ENCODE results near the gene FILIP1L.

FILIP1L gene

DNA sequence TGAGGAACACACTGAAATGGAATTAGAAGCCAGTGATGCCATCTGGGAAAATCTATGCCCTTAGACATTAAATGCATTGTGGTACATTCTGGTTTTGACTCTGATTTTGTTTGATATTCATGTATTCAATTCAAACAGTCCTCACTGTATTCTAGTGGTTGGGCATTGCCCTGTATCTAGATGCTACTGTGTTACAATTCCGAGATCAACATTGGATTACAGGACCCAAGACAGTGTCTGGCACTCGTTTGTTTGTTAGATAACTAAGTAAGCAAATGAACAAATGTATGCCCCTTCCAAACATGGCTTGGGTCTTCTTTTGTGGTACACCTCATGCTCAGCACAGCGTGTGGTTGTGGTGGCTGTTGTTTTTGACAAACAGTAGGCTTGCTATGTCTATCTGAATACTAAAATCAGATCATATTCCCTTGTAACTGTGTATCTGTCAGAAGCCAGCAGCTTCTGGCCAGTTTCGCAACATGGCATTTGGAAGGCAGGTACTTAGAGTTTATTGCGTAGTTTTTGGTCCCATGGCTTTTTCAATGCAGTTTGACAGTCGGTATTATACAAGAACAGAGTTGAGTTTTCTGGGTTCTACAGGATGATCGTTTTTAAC, 5.7 kb downstream of the FILIP1L start:
- TF ChIP-seq EGR1 (IDR thresholded peaks at IDR 0.05) (no peak), YY1 (IDR thresholded peaks at IDR 0.05; ENCODE audit: low read depth) (no peak), TCF12 (IDR thresholded peaks at IDR 0.05; ENCODE audit: low read depth) (no peak), CEBPB (IDR thresholded peaks at IDR 0.05) (peak; percentile 63; the same call in 1 of the 2 replicates), TAF1 (IDR thresholded peaks at IDR 0.05; ENCODE audit: low read depth) (no peak)

DNA sequence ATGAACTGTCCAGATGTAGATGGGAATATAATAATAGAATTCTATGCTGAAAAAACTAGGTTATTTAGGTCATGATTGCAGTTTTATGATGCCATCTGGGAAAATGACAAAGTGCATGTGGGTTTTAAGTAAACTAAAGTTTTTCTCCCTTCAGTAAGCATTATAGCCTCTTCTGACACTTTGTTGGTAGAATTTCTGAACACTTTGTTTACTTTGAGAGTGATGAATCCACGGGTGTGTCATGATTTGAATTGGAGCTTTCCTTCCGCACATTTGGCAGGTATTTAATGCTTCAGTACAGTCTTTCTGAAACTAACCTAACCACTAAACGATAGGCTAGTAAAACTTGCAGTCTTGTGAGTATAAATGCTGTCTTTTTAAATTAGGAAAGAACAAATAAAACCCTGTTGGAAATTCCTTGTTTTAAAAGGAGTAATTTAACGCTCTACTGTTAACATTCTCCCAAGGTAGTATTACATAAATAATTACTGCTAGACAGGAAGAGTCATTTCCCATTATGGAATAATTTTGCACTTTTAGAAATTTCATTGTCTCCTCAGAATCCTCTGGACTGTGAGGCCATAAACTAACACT, 7.0 kb downstream of the FILIP1L start:
- TF ChIP-seq FOXM1 (IDR thresholded peaks at IDR 0.05; ENCODE audit: borderline replicate concordance, low read depth) (no peak), YY1 (IDR thresholded peaks at IDR 0.05; ENCODE audit: low read depth) (no peak), EGR1 (IDR thresholded peaks at IDR 0.05) (no peak), CEBPB (IDR thresholded peaks at IDR 0.05) (no peak), TCF12 (IDR thresholded peaks at IDR 0.05; ENCODE audit: low read depth) (no peak), CREB1 (IDR thresholded peaks at IDR 0.05; ENCODE audit: low read depth) (no peak), NFIC (IDR thresholded peaks at IDR 0.05) (no peak), RAD21 (IDR thresholded peaks at IDR 0.05; ENCODE audit: low read depth) (no peak), TAF1 (IDR thresholded peaks at IDR 0.05; ENCODE audit: low read depth) (no peak), ZBTB7A (IDR thresholded peaks at IDR 0.05; ENCODE audit: low read depth) (no peak), TEAD4 (IDR thresholded peaks at IDR 0.05) (no peak), EP300 (IDR thresholded peaks at IDR 0.05; ENCODE audit: borderline replicate concordance) (no peak)
- TF ChIP-seq, protein P1, sequence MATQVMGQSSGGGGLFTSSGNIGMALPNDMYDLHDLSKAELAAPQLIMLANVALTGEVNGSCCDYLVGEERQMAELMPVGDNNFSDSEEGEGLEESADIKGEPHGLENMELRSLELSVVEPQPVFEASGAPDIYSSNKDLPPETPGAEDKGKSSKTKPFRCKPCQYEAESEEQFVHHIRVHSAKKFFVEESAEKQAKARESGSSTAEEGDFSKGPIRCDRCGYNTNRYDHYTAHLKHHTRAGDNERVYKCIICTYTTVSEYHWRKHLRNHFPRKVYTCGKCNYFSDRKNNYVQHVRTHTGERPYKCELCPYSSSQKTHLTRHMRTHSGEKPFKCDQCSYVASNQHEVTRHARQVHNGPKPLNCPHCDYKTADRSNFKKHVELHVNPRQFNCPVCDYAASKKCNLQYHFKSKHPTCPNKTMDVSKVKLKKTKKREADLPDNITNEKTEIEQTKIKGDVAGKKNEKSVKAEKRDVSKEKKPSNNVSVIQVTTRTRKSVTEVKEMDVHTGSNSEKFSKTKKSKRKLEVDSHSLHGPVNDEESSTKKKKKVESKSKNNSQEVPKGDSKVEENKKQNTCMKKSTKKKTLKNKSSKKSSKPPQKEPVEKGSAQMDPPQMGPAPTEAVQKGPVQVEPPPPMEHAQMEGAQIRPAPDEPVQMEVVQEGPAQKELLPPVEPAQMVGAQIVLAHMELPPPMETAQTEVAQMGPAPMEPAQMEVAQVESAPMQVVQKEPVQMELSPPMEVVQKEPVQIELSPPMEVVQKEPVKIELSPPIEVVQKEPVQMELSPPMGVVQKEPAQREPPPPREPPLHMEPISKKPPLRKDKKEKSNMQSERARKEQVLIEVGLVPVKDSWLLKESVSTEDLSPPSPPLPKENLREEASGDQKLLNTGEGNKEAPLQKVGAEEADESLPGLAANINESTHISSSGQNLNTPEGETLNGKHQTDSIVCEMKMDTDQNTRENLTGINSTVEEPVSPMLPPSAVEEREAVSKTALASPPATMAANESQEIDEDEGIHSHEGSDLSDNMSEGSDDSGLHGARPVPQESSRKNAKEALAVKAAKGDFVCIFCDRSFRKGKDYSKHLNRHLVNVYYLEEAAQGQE (IDR thresholded peaks at IDR 0.05; ENCODE audit: low read depth), result no peak
- TF ChIP-seq, protein P2, sequence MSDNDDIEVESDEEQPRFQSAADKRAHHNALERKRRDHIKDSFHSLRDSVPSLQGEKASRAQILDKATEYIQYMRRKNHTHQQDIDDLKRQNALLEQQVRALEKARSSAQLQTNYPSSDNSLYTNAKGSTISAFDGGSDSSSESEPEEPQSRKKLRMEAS (IDR thresholded peaks at IDR 0.05), result no peak
- TF ChIP-seq, protein P3, sequence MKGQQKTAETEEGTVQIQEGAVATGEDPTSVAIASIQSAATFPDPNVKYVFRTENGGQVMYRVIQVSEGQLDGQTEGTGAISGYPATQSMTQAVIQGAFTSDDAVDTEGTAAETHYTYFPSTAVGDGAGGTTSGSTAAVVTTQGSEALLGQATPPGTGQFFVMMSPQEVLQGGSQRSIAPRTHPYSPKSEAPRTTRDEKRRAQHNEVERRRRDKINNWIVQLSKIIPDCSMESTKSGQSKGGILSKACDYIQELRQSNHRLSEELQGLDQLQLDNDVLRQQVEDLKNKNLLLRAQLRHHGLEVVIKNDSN (IDR thresholded peaks at IDR 0.05), result no peak

DNA sequence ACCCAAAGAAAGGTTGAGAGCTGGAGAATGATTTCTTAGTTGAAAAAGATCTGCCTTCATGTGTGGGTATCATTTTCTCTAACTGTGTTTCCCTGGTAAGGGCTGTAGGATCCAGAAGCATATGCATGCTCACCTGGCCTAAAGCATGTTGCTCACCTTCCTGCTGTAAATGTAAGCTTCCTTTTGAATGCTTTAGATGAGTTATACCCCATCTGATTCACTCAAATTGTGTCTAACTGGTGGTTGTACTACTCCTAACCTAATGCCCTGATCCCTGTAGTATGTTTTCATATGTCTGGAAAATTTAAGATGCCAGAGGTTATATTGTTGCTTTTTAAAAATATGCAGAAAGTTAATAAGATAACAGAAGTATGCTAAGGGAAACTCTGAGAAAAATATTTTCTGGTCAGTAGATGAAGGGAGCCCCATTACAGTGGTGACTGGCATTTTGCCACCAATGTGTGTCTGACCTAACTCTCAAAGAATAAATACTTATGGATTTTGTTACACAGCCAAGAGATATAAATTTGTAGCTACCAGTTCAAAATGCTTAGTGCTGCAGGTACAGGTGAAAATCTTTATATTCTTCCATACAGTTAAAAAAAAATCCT, 7.7 kb downstream of the FILIP1L start:
- TF ChIP-seq NFIC (IDR thresholded peaks at IDR 0.05) (0 out of 2 replicates have a peak, but pooled peaks have one; percentile 18), EGR1 (IDR thresholded peaks at IDR 0.05) (no peak)

DNA sequence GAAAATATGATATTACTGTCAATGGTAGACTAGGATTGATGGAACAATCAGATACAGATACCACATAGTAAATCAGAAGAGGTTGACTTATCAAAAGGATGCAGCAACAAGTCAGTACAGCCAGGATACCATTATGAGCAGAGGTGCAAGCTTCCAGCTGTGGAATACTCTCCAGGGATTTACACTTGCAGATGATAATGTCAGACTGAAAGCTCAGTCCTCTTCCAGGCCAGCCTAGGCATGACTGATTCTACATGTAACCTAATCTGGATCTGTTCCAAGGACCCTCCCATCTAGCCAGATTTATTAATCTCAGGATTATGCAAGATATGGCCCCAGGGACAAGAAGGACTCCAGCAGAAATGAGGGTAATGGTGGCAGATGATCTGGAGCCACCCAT, 8.2 kb downstream of the FILIP1L start:
- TF ChIP-seq EGR1 (IDR thresholded peaks at IDR 0.05) (no peak), RAD21 (IDR thresholded peaks at IDR 0.05; ENCODE audit: low read depth) (no peak), CEBPB (IDR thresholded peaks at IDR 0.05) (no peak), CREB1 (IDR thresholded peaks at IDR 0.05; ENCODE audit: low read depth) (no peak), YY1 (IDR thresholded peaks at IDR 0.05; ENCODE audit: low read depth) (no peak), TCF12 (IDR thresholded peaks at IDR 0.05; ENCODE audit: low read depth) (no peak), TEAD4 (IDR thresholded peaks at IDR 0.05) (no peak), FOXM1 (IDR thresholded peaks at IDR 0.05; ENCODE audit: borderline replicate concordance, low read depth) (no peak), EP300 (IDR thresholded peaks at IDR 0.05; ENCODE audit: borderline replicate concordance) (no peak), TAF1 (IDR thresholded peaks at IDR 0.05; ENCODE audit: low read depth) (no peak), NFIC (IDR thresholded peaks at IDR 0.05) (no peak), ZBTB7A (IDR thresholded peaks at IDR 0.05; ENCODE audit: low read depth) (no peak)
- TF ChIP-seq, protein P1 (IDR thresholded peaks at IDR 0.05; ENCODE audit: low read depth), result no peak
- TF ChIP-seq, protein P3 (IDR thresholded peaks at IDR 0.05), result no peak
- TF ChIP-seq, protein P2 (IDR thresholded peaks at IDR 0.05), result no peak

DNA sequence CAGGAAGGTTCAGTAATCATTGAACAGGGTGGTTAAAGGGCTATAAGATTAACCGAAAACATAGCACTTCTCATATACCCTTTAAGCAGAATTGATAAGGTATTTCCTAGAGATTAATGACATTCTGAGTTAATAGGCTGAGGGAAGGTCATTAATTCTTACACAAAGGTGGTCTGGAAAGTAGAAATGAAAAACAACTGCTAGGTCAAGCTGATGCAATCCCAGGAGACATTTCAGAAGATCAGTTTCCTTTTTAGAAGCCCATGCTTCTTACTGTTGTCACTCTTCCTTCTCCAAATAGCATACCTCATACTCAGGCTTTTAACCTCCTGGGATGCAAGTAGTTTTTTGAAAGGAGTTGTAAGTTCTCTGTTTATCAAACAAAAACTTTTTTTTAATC, 8.8 kb downstream of the FILIP1L start:
- TF ChIP-seq CEBPB (IDR thresholded peaks at IDR 0.05) (no peak), YY1 (IDR thresholded peaks at IDR 0.05; ENCODE audit: low read depth) (no peak), RAD21 (IDR thresholded peaks at IDR 0.05; ENCODE audit: low read depth) (no peak), NFIC (IDR thresholded peaks at IDR 0.05) (no peak), TEAD4 (IDR thresholded peaks at IDR 0.05) (no peak)
- TF ChIP-seq, protein P1 (IDR thresholded peaks at IDR 0.05; ENCODE audit: low read depth), result no peak
